ENCODE results near the gene SETD2.

GRCh38 chr3:47128137-47128536, 35.8 kb downstream of the SETD2 start:
- TF ChIP-seq POLR2A (IDR thresholded peaks at IDR 0.05; ENCODE audit: low read length) (no peak), GATA1 (IDR thresholded peaks at IDR 0.05; ENCODE audit: low read depth, low read length) (no peak)
